ENCODE results near the gene DEPDC5.

- TF ChIP-seq, protein P1, sequence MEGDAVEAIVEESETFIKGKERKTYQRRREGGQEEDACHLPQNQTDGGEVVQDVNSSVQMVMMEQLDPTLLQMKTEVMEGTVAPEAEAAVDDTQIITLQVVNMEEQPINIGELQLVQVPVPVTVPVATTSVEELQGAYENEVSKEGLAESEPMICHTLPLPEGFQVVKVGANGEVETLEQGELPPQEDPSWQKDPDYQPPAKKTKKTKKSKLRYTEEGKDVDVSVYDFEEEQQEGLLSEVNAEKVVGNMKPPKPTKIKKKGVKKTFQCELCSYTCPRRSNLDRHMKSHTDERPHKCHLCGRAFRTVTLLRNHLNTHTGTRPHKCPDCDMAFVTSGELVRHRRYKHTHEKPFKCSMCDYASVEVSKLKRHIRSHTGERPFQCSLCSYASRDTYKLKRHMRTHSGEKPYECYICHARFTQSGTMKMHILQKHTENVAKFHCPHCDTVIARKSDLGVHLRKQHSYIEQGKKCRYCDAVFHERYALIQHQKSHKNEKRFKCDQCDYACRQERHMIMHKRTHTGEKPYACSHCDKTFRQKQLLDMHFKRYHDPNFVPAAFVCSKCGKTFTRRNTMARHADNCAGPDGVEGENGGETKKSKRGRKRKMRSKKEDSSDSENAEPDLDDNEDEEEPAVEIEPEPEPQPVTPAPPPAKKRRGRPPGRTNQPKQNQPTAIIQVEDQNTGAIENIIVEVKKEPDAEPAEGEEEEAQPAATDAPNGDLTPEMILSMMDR (IDR thresholded peaks at IDR 0.05 in 4 of 5, conservative IDR thresholded peaks at IDR 0.05 in 1 of 5): no peak
- no peak for TF ChIP-seq POLR2A (IDR thresholded peaks at IDR 0.05)
Measured at GRCh38 chr22:31738566-31738965, 15.3 kb upstream of the DEPDC5 start.

All from gastrocnemius medialis (tissue), 4 donors.